Fibroblast of skin of right biceps (primary cell): ENCODE data around the gene NODAL.
"Not testable (repeated sequence)": the region's sequence is repeated elsewhere in the genome, so short reads cannot be mapped to it uniquely, and the experiment has no call there.

Experiments used
- DNase-seq: peaks from one replicate; pipeline ENCODE4 v3.0.0-alpha.2; 2013

NODAL gene

DNA sequence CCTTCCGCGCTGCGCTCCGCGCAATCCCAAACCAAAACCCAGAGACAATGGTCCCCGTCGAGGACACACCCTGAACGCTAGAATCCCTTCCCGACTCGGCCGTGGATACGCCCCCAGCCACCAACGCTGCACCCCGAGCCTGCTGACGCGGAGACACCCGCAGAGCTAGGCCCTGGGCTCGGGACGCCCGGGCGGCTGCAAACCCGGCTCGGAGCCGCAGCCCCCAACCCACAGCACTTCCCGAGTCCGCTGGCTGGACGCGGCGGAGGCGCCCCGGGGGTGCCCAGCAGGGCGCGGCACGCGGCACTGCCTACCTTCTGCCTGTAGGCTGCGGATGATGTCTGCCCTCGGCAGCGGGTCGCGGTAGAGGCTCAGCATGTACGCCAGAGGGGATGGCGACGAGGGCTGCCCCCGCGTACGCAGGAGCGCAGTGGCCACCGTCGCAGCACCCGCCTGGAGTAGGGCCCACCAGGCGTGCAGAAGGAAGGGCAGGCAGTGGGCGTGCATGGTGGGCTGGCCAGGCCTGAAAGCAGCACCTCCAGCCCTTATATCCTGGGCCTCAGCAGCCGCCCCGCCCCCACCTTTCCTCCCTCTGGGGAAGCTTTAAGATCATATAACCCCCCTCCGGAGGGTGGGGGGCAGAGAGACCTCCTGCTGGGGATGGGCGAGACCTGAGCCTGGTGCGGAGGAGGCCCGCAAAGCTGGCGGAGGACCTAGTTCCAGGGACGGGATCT lies at the start of gene NODAL:
Gene NODAL (minus strand): TSS at position 521 of the 734 bp plus-strand sequence. CDS start 14 bp downstream, at position 507.
- no peak for DNase-seq

- no peak for DNase-seq
These were observed 48.7 kb upstream of the NODAL start for GRCh38 chr10:70490142-70490541.

DNA sequence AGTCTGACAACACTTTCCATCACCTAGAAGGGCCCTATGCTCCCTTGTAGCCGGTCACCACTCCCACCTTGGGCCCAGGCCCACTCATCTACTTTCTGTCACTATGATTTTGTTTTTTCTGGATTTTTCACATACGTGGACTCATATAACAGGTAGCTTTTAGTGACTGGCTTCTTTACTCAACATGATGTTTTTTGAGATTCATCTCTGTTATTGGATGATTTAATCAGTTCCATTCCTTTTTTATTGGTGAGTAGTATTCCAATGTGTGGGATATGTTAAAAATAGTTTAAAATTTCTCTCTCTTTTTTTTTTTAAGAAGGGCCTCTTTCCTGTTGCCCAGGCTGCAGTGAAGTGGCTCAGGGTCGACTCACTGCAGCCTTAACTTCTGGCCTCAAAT lies 46.3 kb upstream of the NODAL start:
- DNase-seq, result no peak

- DNase-seq, result not testable (repeated sequence)
These were observed 42.4 kb upstream of the NODAL start for GRCh38 chr10:70483872-70484271.

- no peak for DNase-seq
These were observed 41.7 kb upstream of the NODAL start for GRCh38 chr10:70482982-70483760.

- DNase-seq, result no peak
These were observed 40.5 kb upstream of the NODAL start for GRCh38 chr10:70481831-70482530.

DNA sequence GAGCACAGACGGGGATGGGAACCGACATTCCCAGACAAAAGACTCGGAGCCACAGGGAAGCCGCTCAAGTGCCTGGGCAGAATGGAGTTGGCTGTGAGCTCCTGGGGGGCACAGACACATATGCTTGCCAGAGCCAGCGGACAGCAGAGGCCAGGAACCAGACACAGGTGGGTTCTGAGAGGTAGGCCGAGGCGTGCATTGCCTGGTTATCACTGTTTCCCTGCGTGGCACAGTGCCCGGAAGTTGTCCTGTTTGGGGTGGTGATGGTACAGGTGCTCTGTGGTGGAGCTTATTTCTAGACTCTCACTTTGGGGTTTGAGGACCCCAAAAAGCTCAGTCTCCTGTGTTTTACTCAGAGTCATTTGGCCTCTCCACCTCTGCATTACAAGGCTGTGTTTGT lies 39.6 kb upstream of the NODAL start:
- no peak for DNase-seq

DNA sequence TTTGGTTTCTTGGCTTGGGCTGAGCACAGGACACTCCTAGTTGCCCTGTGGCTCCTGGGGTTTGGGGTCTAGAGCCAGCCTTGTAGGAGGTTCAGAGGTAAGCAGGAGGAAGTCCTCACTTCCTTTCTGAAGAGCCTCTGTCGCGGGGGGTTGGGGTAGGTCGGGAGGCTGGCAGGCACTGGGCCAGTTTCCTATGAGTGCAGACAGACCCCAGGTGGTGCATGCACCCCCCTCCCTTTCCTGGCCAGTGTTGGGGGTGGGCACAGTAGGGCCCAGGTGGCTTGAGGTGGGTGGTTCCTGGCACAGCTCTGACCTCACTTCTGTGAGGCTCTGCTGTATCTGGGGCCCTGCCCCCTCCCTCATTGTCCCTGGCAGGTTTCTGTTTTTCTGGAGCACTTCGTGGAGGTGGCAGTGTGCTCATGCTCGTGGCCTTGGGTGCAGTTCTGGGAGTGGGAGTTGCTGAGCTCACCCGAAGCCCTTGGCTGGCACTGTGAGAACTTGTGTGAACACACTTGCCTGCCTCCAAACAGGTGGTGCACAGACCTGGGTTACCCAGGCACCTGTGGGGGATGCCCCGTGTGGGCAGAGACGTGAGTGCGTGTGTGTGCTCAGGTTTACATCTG lies 38.9 kb upstream of the NODAL start:
- no peak for DNase-seq

GRCh38 chr10:70479626-70480238 lies 38.3 kb upstream of the NODAL start:
- no peak for DNase-seq

DNA sequence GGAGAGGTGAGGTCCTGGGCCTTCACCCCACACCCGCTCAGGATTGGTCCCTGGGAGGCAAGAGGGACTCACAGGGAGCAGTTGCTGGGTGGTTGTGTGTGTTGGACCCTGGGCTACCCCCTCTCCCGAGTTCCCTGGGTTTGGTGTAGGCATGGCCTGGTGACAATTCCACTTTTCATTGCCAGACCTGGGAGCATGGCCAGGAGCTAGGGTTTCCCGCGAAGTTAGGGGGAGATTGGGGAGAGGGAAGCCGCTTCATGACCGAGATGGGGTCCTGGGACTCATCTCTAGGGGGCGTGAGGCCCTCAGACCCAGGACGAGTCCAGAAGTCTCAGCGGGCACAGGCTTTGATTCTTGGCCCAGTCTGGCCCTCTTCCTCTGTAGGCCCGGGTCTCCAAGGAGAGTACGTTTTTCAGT lies 37.7 kb upstream of the NODAL start:
- no peak for DNase-seq

- peak; percentile 62 for DNase-seq
These were observed 37.0 kb upstream of the NODAL start, which contains the start of gene PALD1 for GRCh38 chr10:70478191-70479164. TSS of gene PALD1 (plus strand) at chr10:70478767. CDS start at chr10:70525952, 47,185 bp downstream.

GRCh38 chr10:70477661-70478162 lies 36.2 kb upstream of the NODAL start:
- DNase-seq, result peak; percentile 13

- DNase-seq, result no peak
These were observed 35.0 kb upstream of the NODAL start for GRCh38 chr10:70476249-70477035.

DNA sequence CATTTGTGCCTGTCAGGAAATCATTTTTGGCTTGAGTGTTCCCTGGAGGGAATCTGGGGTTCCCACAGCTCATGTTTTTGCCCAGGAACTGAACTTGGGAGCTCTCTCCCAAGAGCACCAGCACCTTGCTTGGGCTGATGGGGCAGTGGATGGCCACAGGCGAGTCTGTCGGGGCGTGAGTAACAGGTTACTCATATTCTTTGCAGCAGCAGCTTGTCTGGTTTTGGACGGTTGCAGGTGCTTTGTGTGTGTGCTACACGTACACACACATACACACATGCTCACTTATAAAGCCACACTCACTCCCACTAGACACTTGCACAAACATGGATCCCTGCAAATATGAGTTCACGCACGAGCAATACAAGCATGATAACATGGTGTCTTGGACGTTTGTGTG lies 34.2 kb upstream of the NODAL start:
- DNase-seq, result no peak

DNA sequence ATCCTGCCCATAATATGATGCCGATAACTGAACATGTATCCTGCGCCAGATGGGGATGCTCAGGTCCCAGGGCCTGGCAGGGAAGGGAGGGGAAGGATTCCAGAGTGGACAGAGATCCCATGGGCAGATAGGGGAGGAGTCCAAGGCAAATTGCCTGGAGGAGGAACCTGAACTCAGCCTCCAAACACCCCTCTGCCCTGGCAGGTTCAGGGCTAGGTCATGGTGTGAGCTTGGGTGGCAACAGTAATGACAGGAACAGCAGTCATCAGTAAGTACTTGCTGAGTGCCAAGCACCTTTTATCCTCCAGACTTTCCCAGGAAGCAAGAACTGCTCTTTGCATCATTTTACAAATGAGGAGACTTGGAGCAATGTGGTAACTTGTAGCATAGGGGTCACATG lies 33.3 kb upstream of the NODAL start:
- no peak for DNase-seq

DNA sequence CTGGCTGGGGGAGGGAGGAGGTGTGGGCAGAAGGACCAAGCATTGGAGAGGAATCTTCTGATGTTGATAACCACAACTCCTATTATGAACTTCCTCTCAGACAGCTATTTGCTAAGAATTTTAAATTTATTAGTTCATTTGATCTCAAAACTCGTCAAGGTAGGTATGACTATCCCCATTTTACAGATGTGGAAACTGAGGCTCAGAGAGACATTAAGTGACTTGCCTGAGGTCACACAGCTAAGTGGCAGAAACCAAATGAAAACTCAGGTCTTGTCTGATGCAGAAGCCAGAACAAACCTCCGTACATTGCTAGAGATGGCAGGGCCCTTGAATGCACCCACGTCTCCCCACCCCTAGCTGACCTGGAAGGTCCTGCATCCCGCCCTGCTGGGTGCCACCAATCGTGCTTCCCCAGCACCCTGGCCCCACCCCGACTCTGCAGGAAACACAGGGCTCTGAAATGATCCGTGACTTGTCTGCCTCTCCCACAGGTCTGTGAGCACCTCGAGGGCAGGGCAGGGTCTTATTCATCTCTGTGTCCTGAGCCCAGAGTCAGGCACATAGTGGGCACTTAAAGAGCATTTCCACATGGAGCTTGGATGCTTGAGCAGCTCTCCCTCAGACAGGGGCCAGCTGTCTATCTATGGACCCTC lies 31.4 kb upstream of the NODAL start:
- DNase-seq, result no peak

- DNase-seq, result no peak
These were observed 25.5 kb upstream of the NODAL start for GRCh38 chr10:70466951-70467350.

- DNase-seq, result no peak
These were observed 24.4 kb upstream of the NODAL start for GRCh38 chr10:70465832-70466231.

GRCh38 chr10:70465278-70465677 lies 23.8 kb upstream of the NODAL start:
- no peak for DNase-seq
